AG04449 (cell line): ENCODE data around the gene TAF3.

Experiments used
- CTCF ChIA-PET: fragments of 350-600 bp; formaldehyde crosslinking; extraction: SDS; loops from one replicate; lab custom pipeline; 2021; ENCODE audit warnings: antibody characterized with exemption; lab: Yijun Ruan, JAX
- POLR2A ChIA-PET: fragments of 400-600, 350-600 bp; formaldehyde crosslinking; extraction: SDS; loops from one replicate; lab custom pipeline; 2020; ENCODE audit warnings: antibody characterized with exemption, inconsistent platforms; lab: Yijun Ruan, JAX
- DNase-seq: peaks from one replicate; pipeline ENCODE4 v3.0.0-alpha.2; 2010; ENCODE audit warnings: low read depth, low spot score
- H3K4me3 ChIP-seq: 2 replicates; pipeline ENCODE4 v1.5.1; 2011; ENCODE audit warnings: low read depth, mild to moderate bottlenecking, control low read depth, low read length
- TF ChIP-seq, protein P1 (sequence below): IDR thresholded peaks from one replicate; pipeline ENCODE4 v1.5.1; 2011; ENCODE audit warnings: mild to moderate bottlenecking, moderate library complexity, low read length, control low read depth, inconsistent platforms; ENCODE audit not compliant: insufficient read depth; ENCODE audit errors: missing control alignments

Gene TAF3

DNA sequence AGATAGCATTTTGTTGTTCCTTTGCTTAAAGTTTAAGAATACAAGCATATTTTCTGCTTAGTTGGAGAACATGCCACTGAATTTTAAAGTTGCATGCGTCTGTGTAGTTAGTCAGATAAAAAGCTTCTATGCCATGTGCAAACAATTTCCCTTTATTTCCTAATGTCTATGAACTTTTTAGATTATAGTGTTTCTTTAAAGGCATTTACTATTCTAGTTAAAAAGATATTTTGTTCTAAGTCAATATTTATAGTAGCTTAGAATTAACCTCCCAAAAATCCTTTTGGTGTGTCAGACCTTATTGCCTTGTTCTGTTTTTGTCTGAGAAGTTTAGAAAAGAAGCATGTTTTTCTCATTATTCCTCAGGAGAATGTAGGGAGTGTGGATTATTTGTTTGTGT lies 137.1 kb downstream of the TAF3 start:
- DNase-seq, result no peak

DNA sequence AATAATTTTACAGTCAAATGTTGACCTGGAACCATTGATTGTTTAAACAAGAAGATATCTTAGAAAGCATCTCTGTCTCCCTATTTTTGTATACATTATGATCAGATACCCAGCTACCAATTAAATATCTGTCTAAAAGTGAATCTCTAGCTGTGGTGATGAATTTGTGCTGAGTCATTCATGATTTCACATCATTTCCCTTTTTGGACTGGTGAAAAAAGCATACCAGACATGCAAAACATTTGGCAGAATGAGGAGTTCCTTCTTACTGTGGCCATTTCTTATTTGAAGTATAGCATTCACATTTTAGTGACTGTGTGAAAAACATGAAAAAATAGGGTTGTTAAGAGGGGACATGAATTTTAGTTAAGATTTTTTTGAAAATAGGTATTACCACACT lies 138.2 kb downstream of the TAF3 start:
- H3K4me3 ChIP-seq, result no peak overlapping the region
- ChIA-PET POLR2A (no interaction called here), CTCF (interaction anchor here (0.9 kb wide), 1 partner anchor 16 kb away, joined by 3 read pairs; no protein-coding TSS in a partner anchor)
- DNase-seq, result peak; percentile 44
- TF ChIP-seq, protein P1, sequence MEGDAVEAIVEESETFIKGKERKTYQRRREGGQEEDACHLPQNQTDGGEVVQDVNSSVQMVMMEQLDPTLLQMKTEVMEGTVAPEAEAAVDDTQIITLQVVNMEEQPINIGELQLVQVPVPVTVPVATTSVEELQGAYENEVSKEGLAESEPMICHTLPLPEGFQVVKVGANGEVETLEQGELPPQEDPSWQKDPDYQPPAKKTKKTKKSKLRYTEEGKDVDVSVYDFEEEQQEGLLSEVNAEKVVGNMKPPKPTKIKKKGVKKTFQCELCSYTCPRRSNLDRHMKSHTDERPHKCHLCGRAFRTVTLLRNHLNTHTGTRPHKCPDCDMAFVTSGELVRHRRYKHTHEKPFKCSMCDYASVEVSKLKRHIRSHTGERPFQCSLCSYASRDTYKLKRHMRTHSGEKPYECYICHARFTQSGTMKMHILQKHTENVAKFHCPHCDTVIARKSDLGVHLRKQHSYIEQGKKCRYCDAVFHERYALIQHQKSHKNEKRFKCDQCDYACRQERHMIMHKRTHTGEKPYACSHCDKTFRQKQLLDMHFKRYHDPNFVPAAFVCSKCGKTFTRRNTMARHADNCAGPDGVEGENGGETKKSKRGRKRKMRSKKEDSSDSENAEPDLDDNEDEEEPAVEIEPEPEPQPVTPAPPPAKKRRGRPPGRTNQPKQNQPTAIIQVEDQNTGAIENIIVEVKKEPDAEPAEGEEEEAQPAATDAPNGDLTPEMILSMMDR, result no peak

More for the DNA sequence above, 137.1 kb downstream of the TAF3 start:
- ChIA-PET POLR2A (no interaction called here), CTCF (interaction anchor here (1.2 kb wide), 1 partner anchor 29 kb away, joined by 3 read pairs; no protein-coding TSS in a partner anchor)
- TF ChIP-seq, protein P1, result no peak
- no peak overlapping the region for H3K4me3 ChIP-seq

DNA sequence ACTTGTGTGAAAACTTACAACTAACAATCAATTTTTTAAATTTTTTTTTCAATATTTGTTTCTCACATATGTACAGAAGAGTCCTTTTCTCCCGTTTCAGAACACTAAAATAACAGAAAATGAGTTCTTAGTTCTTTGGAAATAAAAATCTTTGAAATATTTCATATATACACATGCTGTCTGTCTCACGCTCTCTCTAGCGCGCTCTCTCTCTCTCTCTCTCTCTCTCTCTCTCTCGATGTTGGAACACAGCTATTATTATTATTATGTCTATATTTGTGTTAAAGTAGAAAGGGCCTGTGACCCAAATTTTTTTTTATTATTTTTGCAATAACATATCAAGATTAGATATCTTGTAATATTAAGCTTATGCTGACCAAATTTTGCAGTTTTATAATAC lies 139.3 kb downstream of the TAF3 start:
- CTCF ChIA-PET, result interaction anchor here (0.7 kb wide), 1 partner anchor 84 kb away, joined by 3 read pairs; no protein-coding TSS in a partner anchor
- TF ChIP-seq, protein P1, result no peak

DNA sequence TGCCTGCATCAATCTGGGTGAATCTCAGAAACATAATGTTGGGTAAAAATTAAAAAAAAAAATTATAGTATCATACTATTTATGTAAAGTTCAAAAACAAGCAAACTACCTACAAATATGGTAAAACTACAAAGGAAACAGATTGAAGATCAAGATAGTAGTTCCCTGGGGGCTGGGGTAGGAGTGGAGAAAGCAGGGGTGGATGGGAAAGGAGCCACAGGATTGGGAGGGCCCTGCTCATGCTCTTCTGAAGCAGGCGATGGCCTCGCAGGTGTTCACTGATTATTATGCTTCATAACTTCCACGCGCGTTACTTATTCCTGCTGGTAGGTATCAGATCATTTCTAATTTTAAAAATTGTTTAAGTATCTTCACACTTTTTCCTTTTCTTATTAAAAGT lies 140.1 kb downstream of the TAF3 start:
- ChIA-PET CTCF (no interaction called here), POLR2A (no interaction called here)
- no peak for DNase-seq
- TF ChIP-seq, protein P1, result no peak
- no peak overlapping the region for H3K4me3 ChIP-seq

More for the DNA sequence above, 139.3 kb downstream of the TAF3 start:
- POLR2A ChIA-PET, result no interaction called here
- no peak overlapping the region for H3K4me3 ChIP-seq
- no peak for DNase-seq

DNA sequence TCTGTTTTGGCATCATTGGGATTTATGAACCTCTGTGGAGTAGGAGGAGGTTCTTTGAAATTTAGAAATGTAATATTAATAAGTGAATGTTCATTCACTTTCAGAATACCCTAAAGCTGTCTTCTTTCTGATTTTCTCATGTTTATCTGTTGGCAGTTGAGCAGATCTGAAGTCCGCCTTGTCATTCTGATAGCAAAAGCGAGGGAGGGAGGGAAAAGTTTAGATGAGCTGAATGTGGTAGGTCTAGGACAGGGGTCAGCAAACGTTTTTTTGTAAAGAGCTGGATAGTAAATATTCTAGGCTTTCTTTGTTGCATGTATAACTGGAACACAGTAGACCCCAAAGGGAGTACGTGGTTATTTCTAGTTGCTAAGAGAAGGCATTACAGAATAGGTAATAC lies 141.8 kb downstream of the TAF3 start:
- TF ChIP-seq, protein P1, result no peak
- no peak overlapping the region for H3K4me3 ChIP-seq
- ChIA-PET CTCF (no interaction called here), POLR2A (no interaction called here)
- DNase-seq, result no peak

DNA sequence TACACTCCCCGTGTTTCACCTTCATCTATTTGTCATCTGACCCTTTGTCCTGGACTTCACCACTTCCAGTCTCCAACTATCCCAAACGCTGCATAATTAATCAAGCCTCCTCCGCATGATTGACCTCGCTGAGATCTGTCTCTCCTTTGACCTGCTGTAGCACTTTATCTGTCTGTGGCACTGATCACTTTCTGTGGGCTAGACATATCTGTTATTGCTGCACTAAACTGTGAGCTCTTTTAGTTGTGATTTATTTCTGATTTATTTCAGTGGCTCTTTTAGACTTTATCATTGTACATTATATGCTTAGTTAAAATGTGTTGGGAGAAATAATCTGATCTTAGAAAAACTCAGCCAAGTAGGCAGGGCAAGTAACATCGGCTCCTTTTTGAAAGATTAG lies 144.3 kb downstream of the TAF3 start:
- POLR2A ChIA-PET, result no interaction called here

More for the DNA sequence above, 144.3 kb downstream of the TAF3 start:
- CTCF ChIA-PET, result no interaction called here
- DNase-seq, result no peak
- no peak overlapping the region for H3K4me3 ChIP-seq
- TF ChIP-seq, protein P1, result no peak
